ENCODE measurements around the gene ALDH3A1.

Gene ALDH3A1

GRCh38 chr17:19742495-19742894 lies 5.6 kb downstream of the ALDH3A1 start:
- no peak for DNase-seq

GRCh38 chr17:19741832-19742457 lies 6.2 kb downstream of the ALDH3A1 start:
- no peak for DNase-seq

- no peak for DNase-seq
Observed at GRCh38 chr17:19740933-19741332, 7.2 kb downstream of the ALDH3A1 start.

- no peak for DNase-seq
Observed at GRCh38 chr17:19739241-19740201, 8.6 kb downstream of the ALDH3A1 start.

GRCh38 chr17:19738757-19739156 lies 9.3 kb downstream of the ALDH3A1 start:
- no peak for DNase-seq

DNA sequence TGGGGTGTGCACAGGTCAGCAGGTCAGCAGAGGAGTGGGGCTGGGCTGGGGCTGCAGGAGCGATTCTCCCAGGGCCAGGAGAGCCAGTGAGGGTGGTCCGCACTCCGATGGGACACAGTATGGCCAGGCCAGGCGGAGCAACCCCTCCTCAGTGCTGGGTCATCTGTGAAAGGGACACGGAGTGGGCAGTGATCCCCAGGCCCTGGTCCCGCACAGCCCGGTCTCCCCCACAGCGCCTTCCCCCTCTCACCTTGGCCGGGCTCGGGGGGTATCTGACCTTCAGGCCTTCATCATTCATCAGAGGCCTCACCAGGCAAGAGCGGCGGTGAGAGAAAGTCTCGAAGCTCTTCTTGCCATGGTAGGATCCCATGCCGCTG lies 10.0 kb downstream of the ALDH3A1 start:
- no peak for DNase-seq

- no peak for DNase-seq
Observed at GRCh38 chr17:19737305-19738072, 10.6 kb downstream of the ALDH3A1 start.

GRCh38 chr17:19736071-19736470 lies 12.0 kb downstream of the ALDH3A1 start:
- DNase-seq = no peak

DNA sequence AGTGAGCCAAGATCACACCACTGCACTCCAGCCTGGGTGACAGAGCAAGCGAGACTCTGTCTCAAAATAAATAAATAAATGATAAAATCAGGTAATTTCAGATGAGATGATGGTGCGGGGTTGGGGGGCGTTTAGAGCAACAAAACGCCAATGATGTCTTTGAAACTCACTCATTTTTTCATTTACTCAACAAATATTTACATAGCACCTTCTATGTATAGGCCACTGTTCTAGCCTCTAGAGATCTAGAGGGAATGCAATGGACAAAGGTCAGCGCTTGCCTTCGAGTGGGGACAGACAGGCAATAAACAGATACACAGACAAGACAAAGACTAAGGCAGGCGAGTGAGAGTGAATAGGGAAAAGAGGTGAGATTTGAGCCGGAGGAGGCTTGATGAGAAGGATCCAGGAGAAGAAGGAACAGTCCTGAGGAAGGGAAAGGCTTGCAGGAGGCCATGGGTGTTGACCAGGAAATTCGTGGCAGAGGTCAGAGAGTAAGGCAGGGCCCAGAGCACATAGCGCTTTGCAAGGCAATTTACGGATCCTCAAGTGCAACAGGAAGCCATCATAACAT lies 14.1 kb downstream of the ALDH3A1 start:
- no peak for DNase-seq

DNA sequence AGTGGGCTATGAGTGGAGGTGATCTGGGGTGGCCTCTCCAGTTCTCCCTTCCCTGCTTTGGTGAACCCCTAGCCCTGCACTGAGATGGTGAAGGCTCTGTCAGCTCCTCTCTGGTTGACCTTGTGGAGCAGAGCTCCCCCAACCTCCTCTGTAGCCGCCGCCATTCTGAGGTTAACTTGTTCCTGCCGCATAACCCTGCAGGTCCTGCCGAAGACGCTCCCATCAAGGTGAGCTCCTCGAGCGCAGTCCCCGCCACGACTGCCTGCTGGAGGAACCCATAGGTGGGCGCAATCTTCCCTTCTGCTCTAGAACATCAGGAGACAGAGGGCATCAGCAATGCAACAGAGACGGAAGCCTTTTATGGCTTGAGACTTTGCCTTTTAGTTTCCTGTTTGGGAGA lies 16.5 kb downstream of the ALDH3A1 start:
- no peak for DNase-seq

DNA sequence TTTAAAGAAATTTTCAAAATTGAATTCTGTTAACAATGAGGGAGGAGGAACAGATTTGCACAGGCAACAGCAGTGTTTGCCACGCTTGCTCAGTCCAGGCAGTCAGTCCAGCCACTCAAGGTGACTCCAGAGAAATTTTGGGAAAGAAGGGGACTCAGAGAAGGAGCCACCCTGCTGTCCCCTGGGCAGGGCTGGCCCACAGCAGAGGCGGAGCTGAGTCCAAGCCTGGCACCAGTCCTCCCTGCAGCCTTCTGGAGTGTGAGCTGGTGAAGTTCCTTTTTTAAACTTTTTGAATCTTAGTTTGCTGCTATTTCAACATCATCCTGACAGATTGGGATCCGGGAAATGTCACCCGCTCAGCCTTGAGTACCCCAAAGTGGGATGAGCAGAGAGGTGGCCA lies 17.3 kb downstream of the ALDH3A1 start:
- DNase-seq = no peak

- DNase-seq = no peak
Observed at GRCh38 chr17:19729900-19730299, 18.2 kb downstream of the ALDH3A1 start.

DNA sequence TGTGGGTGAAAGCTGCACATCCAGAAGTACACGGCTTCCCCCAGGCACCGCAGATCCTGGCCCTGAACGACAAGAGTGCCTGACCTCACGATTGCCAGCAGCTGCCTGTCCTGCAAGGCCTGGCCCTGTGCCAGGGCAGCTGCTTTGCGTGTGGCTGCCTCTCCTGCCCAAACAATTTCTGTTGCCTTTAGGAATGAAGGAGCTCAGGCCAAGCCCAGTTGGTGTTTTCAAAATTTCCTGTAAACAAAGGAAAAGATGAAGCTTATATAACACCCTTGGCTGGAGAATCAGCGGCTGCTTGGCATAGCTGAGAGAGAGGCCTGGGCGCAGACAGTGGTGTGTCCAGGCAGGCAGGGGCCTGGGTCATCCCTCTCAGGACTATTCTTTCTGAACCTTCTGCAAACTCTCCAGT lies 20.0 kb downstream of the ALDH3A1 start:
- peak in 52 of 58 donors; percentile 20 to 94 (median 68) for DNase-seq

DNA sequence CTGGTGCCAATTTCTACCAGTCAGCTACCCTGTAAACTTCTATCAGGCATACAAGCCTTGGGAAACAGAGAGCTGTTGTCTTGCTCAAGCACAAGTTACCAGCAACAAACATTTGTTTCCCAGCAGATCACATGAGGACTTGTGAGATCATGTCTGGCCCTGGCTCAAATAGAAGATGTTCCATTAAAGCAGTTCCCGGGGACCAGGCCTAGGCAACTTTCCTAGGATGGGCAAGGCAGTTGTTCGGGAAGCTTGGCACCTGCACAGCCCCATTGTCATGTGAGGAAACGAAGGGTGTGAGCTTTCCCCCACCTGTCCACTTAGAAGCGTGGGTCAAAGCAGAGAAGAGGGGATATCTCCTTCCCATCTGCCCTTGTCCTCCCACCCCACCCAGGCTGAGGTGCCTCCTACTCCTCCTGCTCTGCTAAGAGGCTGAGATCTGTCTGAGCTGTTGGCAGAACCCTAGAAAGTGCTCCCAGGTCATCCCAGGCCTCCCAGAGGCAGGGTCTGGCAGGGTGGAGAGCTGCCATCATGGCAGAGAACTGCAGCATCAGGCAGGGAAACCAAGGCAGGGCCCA lies 20.5 kb downstream of the ALDH3A1 start:
- peak in 49 of 58 donors; percentile 16 to 92 (median 62) for DNase-seq

- no peak for DNase-seq
Observed at GRCh38 chr17:19726631-19727376, 21.3 kb downstream of the ALDH3A1 start.

GRCh38 chr17:19725486-19725885 lies 22.6 kb downstream of the ALDH3A1 start:
- no peak for DNase-seq

- DNase-seq = peak in 14 of 58 donors; percentile 10 to 61 (median 26)
Observed at GRCh38 chr17:19724501-19725420, 23.3 kb downstream of the ALDH3A1 start.

DNA sequence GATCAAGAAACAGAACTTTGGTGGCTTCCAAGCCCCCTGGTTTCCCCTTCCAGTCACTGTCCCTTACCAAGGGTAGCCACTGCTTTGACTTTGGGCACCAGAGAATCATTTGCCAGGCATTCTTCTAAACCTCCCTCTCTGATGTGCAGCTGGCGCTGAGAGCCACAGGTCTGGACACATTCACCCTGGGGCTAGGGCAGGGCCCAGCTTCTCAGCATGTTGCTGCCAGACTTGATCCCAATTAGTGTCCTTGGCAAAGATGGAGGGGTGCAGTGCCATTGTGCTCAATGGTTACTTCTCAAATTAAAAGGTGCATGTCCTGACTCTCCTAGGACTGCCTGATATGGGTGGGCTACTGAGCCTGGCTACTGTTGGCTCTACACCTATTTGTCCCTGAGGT lies 24.1 kb downstream of the ALDH3A1 start:
- DNase-seq = no peak
